NK-92 (cell line): ENCODE data around the gene RACGAP1.
"Not testable (repeated sequence)": the region's sequence is repeated elsewhere in the genome, so short reads cannot be mapped to it uniquely, and the experiment has no call there.

Source experiments
- DNase-seq: peaks from one replicate; lab custom pipeline; 2025; ENCODE audit not compliant: unreplicated experiment; lab: John Stamatoyannopoulos, UW

Gene RACGAP1

GRCh38 chr12:49990273-49990672 lies 35.0 kb downstream of the RACGAP1 start:
- no peak for DNase-seq

GRCh38 chr12:49989400-49989799 lies 35.9 kb downstream of the RACGAP1 start:
- not testable (repeated sequence) for DNase-seq

GRCh38 chr12:49987625-49988303 lies 37.5 kb downstream of the RACGAP1 start:
- DNase-seq = no peak

- not testable (repeated sequence) for DNase-seq
Measured at GRCh38 chr12:49986476-49986875, 38.8 kb downstream of the RACGAP1 start.

GRCh38 chr12:49985981-49986380 lies 39.3 kb downstream of the RACGAP1 start:
- no peak for DNase-seq

- no peak for DNase-seq
Measured at GRCh38 chr12:49984476-49985359, 40.6 kb downstream of the RACGAP1 start.

GRCh38 chr12:49983892-49984291 lies 41.4 kb downstream of the RACGAP1 start:
- DNase-seq = no peak

- no peak for DNase-seq
Measured at GRCh38 chr12:49982246-49983087, 42.8 kb downstream of the RACGAP1 start.

- DNase-seq = no peak
Measured at GRCh38 chr12:49980501-49981349, 44.6 kb downstream of the RACGAP1 start.

GRCh38 chr12:49979791-49980190 lies 45.5 kb downstream of the RACGAP1 start:
- DNase-seq = no peak

GRCh38 chr12:49979016-49979586 lies 46.2 kb downstream of the RACGAP1 start:
- no peak for DNase-seq

- no peak for DNase-seq
Measured at GRCh38 chr12:49978125-49978524, 47.2 kb downstream of the RACGAP1 start.

- no peak for DNase-seq
Measured at GRCh38 chr12:49976557-49976956, 48.7 kb downstream of the RACGAP1 start.

- no peak for DNase-seq
Measured at GRCh38 chr12:49975318-49975761, 50.0 kb downstream of the RACGAP1 start.

- no peak for DNase-seq
Measured at GRCh38 chr12:49974677-49975317, 50.5 kb downstream of the RACGAP1 start.

GRCh38 chr12:49974231-49974675 lies 51.0 kb downstream of the RACGAP1 start:
- no peak for DNase-seq

- no peak for DNase-seq
Measured at GRCh38 chr12:49973361-49973830, 51.9 kb downstream of the RACGAP1 start.

GRCh38 chr12:49972641-49973360 lies 52.5 kb downstream of the RACGAP1 start, which contains the start of gene AQP6:
Gene AQP6 (plus strand): TSS chr12:49972947. CDS start chr12:49973174, 227 bp downstream.
- no peak for DNase-seq

- no peak for DNase-seq
Measured at GRCh38 chr12:49972129-49972528, 53.2 kb downstream of the RACGAP1 start.
